ENCODE results near the gene RETREG2.

RETREG2 gene, protein sequence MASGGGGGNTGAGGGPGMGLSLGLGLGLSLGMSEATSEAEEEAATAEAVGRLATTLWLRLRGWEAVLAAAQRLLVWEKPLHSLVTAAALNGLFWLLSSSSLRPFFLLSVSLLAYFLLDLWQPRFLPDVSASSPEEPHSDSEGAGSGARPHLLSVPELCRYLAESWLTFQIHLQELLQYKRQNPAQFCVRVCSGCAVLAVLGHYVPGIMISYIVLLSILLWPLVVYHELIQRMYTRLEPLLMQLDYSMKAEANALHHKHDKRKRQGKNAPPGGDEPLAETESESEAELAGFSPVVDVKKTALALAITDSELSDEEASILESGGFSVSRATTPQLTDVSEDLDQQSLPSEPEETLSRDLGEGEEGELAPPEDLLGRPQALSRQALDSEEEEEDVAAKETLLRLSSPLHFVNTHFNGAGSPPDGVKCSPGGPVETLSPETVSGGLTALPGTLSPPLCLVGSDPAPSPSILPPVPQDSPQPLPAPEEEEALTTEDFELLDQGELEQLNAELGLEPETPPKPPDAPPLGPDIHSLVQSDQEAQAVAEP

DNA sequence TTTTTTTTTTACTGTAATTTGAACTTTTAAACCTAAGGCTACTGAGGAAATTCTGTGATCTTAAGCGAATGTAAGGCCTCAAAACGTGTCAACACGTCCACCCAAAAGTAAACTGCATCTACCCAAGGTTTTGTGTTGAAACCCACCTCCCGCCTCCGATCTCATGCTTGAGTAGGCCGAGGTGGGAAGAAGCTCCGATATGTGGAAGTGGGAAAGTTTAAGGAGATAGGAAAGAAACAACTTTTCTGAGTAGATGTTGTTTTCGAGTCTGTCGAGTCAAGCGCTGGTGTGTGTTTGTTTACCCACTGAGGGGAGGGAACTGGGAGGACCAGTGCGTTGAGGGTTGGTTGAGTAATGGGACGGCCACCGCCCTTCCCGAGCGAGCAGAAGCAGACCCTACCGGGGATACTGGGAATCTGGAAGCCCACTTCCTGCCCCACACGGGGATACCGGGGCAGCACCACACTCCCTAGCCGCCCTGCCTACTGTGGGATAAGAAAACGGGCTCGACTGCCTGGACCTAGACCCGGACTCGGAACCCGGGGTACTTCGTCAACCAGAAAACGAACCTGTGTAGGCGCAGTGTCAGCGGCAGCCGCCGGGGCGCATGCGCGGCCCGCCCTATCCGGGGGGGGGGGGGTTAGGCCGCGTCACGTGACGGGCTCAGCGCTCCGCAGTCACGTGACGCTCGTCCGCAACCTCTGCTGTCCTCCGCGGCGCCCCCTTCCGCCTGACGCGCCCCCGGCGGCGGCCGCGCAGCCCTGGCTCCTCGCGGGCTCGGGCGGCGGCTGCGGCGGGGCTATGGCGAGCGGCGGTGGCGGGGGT lies at the start of gene RETREG2:
Gene RETREG2 (plus strand): TSS at position 724 of the 825 bp plus-strand sequence. CDS start 78 bp downstream, at position 802.
- DNase-seq = peak; percentile 53 to 94 (median 79)

DNA sequence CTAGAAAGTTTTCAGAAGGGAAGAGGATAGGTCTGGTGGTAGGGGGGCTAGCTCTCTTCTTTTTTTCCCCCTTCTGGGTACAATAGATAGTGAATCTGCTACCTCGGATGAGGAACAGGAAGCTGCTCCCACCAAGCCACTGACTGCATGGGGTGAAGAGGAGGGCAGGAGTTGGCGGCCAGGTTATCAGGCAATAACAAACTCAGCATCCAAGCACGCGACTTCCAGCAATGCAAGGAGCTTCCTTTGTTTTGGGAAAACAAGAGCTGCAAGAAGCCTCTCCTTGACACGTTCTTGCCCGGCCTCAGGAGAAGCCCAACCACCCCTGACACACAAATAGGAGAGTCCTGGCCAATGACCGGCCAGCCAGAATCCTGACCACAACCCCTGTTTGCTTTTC lies 49.7 kb upstream of the RETREG2 start:
- DNase-seq = no peak

DNA sequence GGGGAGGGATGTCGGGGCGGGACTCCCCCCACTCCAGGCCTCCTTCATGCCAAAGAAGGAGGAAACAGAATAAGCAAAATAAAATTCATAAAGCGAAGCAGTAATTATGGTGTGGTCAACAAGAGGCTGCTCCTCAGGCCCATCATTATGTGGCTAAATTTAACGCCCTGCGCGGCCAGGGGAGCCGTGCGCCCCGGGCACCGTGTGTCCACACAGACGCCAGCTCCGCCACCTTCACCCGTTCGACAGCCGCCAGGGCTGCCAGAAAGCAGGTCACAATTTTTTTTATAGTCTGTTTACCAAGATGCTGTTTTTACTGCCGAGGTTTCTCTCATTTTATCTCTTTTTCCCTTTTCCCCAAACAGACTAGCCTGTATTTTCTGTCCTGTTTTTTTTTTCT lies 48.5 kb upstream of the RETREG2 start:
- DNase-seq = no peak

DNA sequence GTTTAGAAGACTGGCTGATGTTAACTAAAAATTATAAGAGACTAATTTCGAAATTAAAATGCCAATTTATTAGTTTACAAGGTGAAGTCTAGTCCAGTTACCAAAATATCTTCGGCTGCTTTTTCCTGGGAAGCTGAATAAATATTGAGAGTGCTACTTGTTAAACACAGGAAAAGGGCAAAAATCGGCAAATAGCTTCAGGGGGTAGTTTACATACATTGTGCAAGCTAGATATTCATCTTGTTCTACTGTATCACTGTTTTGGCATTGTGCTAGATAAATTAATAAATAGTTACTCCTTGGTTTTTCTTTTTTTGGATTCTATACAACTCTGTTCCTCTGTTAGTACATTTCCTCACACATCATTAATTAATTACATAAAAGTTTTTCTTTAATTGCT lies 46.7 kb upstream of the RETREG2 start:
- DNase-seq = no peak

DNA sequence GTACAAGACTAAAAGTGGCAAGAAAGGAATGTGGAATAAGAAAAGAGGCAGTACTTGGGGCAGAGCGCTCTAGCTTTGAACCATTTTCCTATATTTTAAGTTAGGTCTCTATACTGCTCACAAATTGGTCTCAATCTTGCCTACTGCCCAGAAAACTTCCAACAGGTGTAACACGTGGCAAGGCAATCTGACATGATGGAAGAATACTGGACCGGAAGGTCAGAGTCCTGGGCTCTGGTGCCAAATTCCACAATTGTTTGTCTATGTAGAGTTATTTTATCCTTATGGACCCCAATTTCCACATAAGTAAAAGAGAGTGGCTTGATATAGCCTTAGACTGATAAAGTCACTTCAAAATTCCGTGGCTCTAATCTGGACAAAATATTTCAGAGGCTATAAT lies 46.3 kb upstream of the RETREG2 start:
- DNase-seq = no peak

DNA sequence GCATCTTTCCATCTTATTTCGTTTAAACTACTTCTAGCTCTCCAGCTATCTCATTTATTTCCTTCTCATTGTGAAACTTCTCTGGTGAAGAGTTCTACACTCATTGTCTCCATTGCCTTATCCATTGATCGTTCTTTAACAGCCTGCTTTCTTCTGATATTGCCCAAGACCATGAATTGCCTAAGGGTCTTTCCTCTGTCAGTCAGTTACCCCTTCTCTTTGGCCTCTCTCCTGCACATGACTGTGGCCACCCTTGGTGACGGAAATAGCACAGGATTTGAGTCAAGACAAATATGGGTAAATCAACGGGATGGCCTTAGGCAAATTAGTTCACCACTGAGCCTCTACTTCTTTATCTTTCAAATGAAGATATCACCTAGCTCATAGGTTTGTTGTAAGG lies 44.1 kb upstream of the RETREG2 start:
- no peak for DNase-seq

DNA sequence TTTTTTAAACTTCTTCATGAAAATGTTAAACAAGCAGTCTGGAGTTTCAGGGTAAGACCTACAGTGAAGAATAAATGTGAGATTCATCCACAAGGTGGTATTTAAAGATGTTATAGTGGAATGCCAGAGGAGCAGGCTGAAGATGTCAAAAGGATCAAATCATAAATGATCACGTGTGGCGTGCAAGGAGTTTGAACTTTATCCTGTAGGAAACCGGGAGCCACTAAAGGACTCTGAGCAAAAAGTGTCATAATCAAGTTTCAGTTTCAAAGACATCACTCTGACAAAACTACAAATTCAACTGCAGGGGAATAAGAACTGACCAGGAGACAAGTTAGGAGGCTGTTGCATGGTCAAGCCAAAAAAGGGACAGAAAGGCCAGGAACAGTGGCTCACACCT lies 37.4 kb upstream of the RETREG2 start:
- no peak for DNase-seq

DNA sequence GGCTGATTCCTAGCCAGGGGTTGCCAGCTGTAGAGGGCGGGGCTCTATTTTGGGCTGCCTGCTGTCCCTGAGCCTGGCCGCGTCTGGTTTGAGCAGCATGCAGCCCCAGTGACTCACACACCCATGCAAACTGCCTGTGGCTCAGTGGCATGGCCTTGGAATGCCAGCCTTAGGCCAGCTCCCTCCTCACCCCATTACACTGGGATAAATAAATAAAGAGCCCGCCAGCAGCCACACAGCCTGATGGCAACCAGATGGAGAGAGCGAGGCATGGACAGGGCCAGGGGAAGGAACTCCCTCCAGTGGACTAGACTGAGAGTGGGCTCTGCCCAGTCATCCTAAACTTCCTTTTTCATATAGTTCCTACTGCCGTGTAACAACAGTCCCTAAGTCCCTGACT lies 35.7 kb upstream of the RETREG2 start:
- DNase-seq = no peak

DNA sequence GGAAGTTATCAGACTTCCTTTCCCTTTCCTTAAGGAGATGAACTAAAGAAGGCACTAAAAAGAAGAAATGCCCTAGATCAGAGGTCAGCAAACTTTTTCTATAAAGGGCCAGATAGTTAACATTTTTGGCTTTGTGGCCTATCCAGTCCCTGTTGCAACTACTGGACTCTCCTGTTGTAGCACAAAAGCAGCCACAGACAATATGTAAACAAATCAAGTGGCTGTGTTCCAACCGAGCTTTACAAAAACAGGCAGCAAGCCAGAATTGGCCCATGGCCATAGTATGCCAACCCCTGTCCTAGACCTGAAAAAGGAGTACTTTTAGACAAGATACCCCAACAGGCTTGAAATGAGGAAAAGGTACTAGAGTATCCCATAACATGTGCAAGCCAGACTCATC lies 28.4 kb upstream of the RETREG2 start:
- no peak for DNase-seq

DNA sequence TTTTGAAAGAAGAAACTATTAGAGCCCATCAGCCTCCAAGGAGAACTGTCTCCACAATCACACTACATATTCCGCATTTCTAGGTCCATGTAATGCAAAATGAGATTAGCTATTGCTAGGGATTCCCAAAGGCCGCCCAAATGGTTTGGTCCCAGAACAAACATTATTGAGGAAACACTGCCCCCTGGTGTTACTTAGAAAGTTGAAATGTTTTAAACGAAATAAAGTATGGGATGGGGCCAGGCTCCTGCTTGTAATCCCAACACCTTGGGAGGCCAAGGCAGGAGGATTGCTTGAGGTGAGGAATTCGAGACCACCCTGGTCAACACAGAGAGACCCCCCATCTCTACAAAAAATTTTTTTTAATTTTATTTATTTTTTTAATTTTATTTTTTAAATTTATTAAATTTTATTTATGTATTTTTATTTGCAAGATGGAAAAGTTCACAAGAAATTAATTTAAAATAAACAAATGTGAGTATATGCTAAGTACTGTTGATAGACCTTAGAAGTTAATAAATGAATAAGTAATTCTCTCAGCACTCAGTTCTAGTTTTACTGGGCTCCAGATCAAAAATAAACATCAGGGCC lies 22.9 kb upstream of the RETREG2 start:
- peak in 6 of 51 donors; percentile 2 to 35 (median 22) for DNase-seq

DNA sequence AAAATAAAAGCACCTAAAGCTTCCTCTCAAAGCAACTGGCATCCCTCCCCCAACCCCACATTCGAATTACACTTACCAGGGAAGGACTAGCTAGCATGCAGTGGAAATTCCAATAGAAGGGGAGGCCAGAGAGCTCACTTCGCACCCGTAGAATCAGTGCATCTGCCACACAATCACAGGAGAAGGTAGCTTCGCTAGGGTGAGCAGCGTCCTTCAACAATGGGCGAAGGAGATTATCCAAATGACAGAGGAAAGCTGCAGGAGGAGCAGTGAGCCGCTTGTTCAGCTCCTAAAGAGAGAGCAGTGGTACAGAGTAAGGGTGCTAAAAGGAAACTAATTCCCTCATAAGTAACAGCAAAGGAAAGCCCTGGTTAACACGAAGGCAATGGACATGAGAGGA lies 20.7 kb upstream of the RETREG2 start:
- DNase-seq = no peak

DNA sequence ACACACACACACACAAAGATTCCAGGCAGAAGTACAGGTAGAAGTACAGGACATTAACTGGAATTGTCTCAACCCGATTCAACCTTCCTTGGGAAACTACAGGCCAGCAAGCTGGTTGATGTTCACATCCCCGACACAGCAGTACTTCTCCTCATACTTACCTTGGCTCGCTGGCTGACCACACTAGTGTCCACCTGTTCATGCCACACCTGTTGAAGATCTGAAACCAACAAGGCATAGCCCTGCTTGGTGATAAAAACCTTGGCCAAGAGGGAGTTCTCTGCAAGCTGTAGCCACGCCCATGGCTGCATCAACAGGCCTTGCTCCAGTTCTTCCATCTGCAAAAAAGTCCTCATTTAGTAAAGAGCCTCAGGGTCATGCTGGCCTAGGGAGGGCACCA lies 20.1 kb upstream of the RETREG2 start:
- no peak for DNase-seq

DNA sequence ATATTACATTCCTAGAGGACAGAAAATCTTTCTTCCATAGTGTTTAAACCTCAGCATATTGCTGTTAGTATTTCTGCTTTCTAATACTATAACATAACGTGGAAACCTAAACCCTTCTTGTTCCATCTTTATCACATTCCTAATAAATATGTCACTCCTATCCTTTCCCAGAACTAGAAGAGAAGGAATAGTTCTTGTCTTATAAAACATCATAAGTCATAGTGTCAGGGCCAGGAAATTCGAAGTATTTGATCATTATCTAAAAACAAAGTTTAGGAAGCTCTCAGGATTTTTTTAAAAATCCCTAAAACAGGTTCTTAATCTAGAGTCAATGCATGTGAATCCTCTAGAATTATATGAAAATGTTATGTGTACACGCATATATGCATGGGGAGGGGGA lies 19.5 kb upstream of the RETREG2 start:
- DNase-seq = no peak

DNA sequence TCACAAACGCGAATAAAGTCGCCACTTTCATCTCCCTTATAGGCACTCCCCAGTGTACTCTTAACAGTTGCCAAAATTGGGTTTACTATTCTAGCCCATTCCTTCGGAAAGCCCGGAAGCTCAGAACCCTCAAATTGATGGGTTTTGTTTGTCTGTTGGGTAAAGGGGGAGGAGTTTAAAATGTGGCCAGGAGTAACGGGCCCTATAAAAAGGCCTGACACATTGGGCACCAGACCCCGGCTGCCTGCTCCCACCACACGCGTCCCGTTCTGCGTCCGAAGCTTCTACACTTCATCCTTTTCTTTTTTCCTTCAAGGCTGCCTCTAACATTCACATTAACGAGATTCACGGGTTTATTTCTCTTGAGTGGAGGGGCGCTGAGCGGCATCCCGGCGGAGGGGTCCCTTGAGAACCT lies 18.3 kb upstream of the RETREG2 start:
- no peak for DNase-seq

DNA sequence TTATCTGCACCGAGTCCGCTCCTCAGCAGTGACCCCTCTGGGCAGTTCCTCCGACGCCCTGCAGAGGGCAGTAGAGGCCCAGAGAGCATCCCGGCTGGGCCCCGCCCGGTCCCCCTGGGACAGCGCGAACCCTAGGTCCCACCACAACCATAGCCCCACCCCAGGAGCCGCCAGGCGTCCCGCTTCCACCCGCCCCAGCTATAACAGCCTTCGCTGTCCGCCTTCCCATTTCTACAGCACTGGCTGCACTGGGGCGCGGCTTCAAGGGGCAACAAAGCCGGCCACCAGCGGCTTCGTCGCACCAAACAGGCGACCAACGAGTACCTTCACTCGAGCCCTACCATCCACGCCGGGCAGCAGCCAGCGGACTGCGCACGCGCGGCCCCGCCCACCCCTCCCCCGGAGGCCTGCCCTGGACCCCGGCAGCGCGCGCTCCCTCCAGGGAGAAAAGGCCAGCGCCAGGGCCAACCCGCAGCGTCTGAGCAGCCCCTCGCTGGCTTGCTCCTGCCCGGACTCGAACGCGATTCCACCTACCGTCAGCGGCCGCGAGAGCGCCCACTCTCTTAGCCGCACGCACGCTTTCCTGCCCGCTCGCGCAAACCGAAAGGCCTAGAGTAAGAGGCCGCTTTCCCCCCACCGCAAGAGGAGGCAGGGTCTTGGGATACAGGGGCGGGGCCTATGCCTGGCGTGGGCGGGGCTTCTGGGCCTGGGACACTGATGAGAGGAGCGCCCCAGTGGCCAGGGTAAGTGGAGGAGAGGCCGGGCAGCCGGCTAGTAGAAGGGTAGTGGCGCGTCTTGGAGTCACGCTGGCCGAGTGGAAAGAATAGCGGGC lies 17.7 kb upstream of the RETREG2 start, which contains the start of gene NHEJ1:
Gene NHEJ1 (minus strand): TSS at position 630 of the 832 bp plus-strand sequence. CDS start 2,453 bp downstream, outside the sequence.
- peak; percentile 68 to 99 (median 92) for DNase-seq

DNA sequence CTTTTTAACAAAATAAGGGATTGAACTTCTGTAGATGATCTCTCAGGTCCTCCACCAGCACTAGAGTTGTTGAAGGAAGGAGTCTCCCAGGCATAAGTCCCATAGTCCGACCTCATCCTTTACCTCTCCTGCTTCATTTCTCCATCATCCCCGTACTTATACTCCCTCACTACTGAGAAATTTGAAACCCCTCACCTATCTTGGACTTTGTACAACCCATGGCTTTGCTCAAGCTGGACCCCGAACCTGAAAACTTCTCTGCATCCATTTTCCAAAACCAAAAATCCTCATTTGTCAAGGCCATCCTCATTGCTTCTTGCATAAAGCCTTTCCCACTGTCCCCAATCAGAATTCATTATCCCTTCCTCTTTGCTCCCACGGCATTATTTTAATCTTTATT lies 17.0 kb upstream of the RETREG2 start:
- DNase-seq = no peak

DNA sequence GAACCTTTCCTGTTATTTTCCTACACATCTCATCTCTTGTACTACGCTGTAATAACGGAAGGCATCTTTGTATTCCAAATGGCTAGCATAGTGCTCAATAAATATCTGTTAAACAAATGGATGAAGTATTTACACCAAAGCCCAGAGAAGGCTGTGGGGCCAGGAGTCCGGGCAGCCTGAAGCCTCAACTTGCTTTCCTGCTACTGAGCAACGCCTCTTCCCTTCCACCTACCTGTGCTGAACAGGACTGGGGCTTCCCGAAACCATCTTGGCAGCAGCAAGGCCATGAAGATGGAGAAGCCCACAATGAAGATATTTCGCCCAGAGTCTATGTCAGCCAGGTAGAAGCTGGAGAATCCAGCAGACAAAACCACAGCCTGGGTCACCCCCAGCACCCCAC lies 14.9 kb upstream of the RETREG2 start:
- no peak for DNase-seq

DNA sequence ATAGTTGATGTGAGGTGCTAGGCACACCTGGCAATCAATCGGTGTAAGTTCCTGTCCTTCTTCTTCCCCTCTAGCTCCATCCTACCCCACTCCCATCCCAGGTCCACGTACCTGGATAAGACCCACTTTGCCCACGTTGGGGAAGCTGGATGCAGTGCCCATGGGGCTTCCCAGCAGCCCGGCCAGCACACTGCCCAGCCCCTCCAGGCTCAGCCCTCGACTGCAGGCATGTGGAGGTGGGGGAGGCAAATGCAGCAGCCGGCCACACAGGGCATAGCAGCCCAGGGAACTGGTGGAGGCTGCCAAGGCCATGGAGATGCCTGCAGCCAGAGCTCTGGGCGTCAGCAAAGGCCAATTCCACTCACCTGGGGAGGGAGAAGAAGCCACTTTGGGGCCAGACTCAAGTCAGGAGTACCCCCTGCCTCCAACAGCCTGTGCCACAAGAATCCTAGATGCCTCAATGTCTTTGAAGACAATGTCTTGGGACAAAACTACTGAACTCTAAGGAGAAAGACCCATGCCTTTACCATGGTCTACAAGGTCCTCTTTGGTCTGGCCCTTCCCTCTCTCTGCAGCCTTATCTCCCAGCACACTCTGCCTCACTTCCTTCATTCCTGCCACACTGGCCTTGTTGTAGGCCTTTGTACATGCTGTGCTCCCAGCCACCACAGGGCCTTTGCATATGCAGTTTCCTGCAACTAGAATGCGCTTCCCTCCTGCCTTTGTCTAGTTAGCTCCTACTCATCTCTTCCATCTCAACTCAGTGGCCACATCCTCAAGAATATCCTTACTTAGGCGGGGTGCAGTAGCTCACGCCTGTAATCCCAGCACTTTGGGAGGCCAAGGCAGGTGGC lies 12.8 kb upstream of the RETREG2 start:
- no peak for DNase-seq

DNA sequence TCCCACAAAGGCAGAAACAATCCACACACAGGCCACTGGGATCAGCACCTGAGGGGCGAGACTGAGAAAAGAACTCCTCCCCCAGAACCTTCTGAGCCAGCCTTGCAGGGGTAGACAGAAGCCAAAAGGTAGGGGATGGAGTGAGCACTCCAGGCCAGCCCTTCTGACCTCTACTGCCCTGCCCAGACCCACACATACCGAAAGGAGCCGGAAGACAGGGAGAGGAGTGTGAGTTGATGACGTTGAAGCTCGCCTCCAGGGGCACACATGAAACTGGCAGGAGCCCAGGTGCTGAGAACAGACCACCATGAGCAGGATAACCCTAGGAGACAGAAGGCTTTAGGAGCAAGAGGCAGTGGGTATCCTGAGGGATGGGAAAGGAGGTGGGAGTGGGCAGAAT lies 10.1 kb upstream of the RETREG2 start:
- DNase-seq = no peak

DNA sequence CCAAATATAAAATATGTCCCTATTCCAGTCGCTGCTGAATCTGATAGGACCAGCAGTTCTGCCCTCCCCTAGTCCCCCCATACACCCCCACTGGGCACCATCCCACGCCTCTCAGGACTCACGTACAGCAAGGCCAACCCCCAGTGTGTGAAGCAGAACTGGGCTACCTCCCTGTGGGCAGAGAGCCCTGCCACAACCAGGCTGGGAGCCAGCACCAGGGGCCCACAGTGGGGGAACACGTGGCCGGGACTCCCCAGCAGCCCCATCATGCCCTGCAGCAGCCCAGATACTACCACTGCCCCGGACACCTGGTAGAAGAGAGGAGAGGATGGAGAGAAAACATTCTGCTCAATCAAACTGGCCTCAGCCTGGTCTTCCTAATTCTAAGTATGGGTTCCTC lies 9.5 kb upstream of the RETREG2 start:
- peak in 6 of 51 donors; percentile 4 to 25 (median 12) for DNase-seq
